Naive thymus-derived CD8-positive, alpha-beta T cell (primary cell): ENCODE measurements around the gene PRKCE. TPM values are rescaled to one million over a fixed set of nuclear protein-coding genes. Genes with fewer than 3 reads are reported as not detected.
A peak's percentile ranks its signal among the peaks of the same experiment; 100 is the strongest.
"Not testable (repeated sequence)": the region's sequence is repeated elsewhere in the genome, so short reads cannot be mapped to it uniquely, and the experiment has no call there.

Source experiments
- ATAC-seq, 2 donors: fragments of 150-1000 bp; cut with Tn5 transposase in 1 of 2; sonication (Bioruptor Pico), chemical (Tn5 transposase) in 1 of 2; 1 replicate in 1 of 2; 2 replicates in 1 of 2; pipeline ENCODE4 v1.10.0; 2021; ENCODE audit warnings: mild to moderate bottlenecking in 2 of 2, moderate library complexity in 2 of 2
- POLR2A ChIA-PET: fragments of 350-600 bp; sonication (Branson Sonifier 250); formaldehyde crosslinking; loops from one replicate; lab custom pipeline; 2021; ENCODE audit warnings: antibody characterized with exemption; lab: Charles Lee
- DNase-seq, 10 donors: peaks; one replicate each; pipeline versions ENCODE4 v3.0.0 to v3.0.0-alpha.2; 2020 to 2022
- H3K27ac Mint-ChIP-seq, 10 donors: one replicate each; pipeline ENCODE4 v1.8.0; 2020 to 2022; ENCODE audit warnings: mild to moderate bottlenecking in 10 of 10, mixed read lengths in 10 of 10, moderate library complexity in 4 of 10, inconsistent platforms in 1 of 10
- H3K27me3 Mint-ChIP-seq, 5 donors: one replicate each; pipeline ENCODE4 v1.8.0; 2021 to 2022; ENCODE audit warnings: mixed read lengths in 5 of 5
- H3K36me3 Mint-ChIP-seq, 3 donors: one replicate each; pipeline ENCODE4 v1.8.0; 2020 to 2022; ENCODE audit warnings: mixed read lengths in 3 of 3, mild to moderate bottlenecking in 2 of 3, inconsistent platforms in 1 of 3
- H3K4me1 Mint-ChIP-seq, 4 donors: one replicate each; pipeline ENCODE4 v1.8.0; 2021 to 2022; ENCODE audit warnings: mixed read lengths in 4 of 4
- H3K4me3 Mint-ChIP-seq, 10 donors: one replicate each; pipeline ENCODE4 v1.8.0; 2020 to 2022; ENCODE audit warnings: mild to moderate bottlenecking in 10 of 10, mixed read lengths in 10 of 10, moderate library complexity in 6 of 10, inconsistent platforms in 1 of 10
- H3K9me3 Mint-ChIP-seq, 9 donors: one replicate each; pipeline ENCODE4 v1.8.0; 2020 to 2022; ENCODE audit warnings: mixed read lengths in 9 of 9, mild to moderate bottlenecking in 3 of 9, inconsistent platforms in 1 of 9, moderate library complexity in 1 of 9
- polyA plus RNA-seq, 3 donors: library from polyadenylated mRNA; unstranded; fragments of 300-500 nt; fragmentation: Illumina TruSeq; gene quantifications; one replicate each; pipeline ENCODE4 v1.2.3, GENCODE V29; 2021
- total RNA-seq, 8 experiments: library from RNA in 2 of 8; stranded (reverse) in 2 of 8; gene quantifications; one replicate each; pipeline ENCODE4 v1.2.3 and lab custom pipeline; 2021 to 2026

The PRKCE gene
- total and polyA plus RNA-seq, 5 experiments from 2014 or later = 1.6 to 20.2 (median 2.7) TPM

GRCh38 chr2:45710468-45710867, 59.0 kb downstream of the PRKCE start:
- ATAC-seq (no peak), DNase-seq (no peak)
- Mint-ChIP-seq H3K9me3 (peaks cover 0 to 12% (median 2%) of the 10 kb centered on the region in 9 donors), H3K27me3 (no peaks in the 10 kb centered on the region), H3K27ac (peak overlapping the region in 1 of 10 donors; percentile 43), H3K4me3 (no peak overlapping the region), H3K36me3 (peaks cover 16 to 33% (median 23%) of the 10 kb centered on the region in 3 donors), H3K4me1 (peaks cover 9 to 19% (median 11%) of the 10 kb centered on the region in 4 donors)
- POLR2A ChIA-PET = no interaction called here

DNA sequence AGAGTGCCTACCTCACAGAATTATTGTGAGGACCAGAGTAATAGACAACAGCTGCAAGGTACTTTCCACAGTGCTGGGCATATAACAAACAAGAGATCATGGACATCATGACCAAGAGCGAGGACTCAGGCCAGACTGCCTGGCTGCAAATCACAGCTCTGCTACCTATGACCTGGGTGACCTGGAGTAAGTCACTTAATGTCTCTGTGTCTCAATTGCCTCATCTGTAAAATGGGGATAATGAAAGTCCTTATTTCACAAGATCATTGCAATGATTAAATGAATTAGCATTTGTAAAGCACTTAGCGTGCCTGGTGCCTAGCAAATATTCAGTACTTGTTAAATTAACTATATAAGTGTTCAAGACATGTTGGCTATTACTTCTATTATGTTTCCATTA, 59.7 kb downstream of the PRKCE start:
- Mint-ChIP-seq H3K9me3 (peaks cover 0 to 12% (median 2%) of the 10 kb centered on the region in 9 donors), H3K4me3 (no peak overlapping the region), H3K27me3 (no peaks in the 10 kb centered on the region), H3K4me1 (peaks cover 9 to 19% (median 11%) of the 10 kb centered on the region in 4 donors), H3K27ac (no peak overlapping the region), H3K36me3 (peaks cover 16 to 28% (median 20%) of the 10 kb centered on the region in 3 donors)
- POLR2A ChIA-PET = no interaction called here
- no peak for ATAC-seq
- DNase-seq = no peak

DNA sequence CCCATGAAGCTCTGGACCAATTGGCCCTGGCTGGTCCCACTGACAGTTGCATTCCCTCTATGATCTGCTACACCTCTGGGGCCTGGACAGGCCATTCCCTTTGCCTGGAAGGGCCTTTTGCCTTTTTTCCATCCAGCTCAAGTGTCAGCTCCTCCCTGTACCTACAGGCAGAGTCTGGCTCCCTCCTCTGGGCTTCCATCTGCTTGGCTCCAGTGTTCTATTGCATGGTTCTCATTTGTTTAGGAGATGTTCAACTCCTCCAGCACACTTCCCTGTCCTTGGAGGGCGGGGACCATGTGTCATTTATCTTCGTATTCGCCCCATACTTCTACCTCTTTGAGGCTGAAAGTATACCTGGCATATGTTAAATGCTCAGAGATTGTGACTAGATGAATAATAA, 61.1 kb downstream of the PRKCE start:
- ATAC-seq = no peak
- peaks cover 10 to 15% (median 15%) of the 10 kb centered on the region in 3 donors for H3K36me3 Mint-ChIP-seq
- no peak overlapping the region for H3K4me3 Mint-ChIP-seq
- DNase-seq = no peak
- peaks cover 0 to 10% (median 2%) of the 10 kb centered on the region in 9 donors for H3K9me3 Mint-ChIP-seq
- POLR2A ChIA-PET = no interaction called here
- H3K27ac Mint-ChIP-seq = peak overlapping the region in 1 of 10 donors; percentile 23
- no peaks in the 10 kb centered on the region for H3K27me3 Mint-ChIP-seq
- H3K4me1 Mint-ChIP-seq = peaks cover 9 to 19% (median 13%) of the 10 kb centered on the region in 4 donors

GRCh38 chr2:45713136-45713535, 61.7 kb downstream of the PRKCE start:
- Mint-ChIP-seq H3K27me3 (no peaks in the 10 kb centered on the region), H3K27ac (peak overlapping the region in 2 of 10 donors; percentile 6 to 23), H3K36me3 (peaks cover 7 to 10% (median 9%) of the 10 kb centered on the region in 3 donors), H3K9me3 (peaks cover 0 to 6% (median 0%) of the 10 kb centered on the region in 9 donors), H3K4me3 (no peak overlapping the region), H3K4me1 (peaks cover 9 to 19% (median 13%) of the 10 kb centered on the region in 4 donors)
- POLR2A ChIA-PET = no interaction called here
- ATAC-seq (no peak), DNase-seq (no peak)

GRCh38 chr2:45713591-45713990, 62.1 kb downstream of the PRKCE start:
- Mint-ChIP-seq H3K27ac (no peak overlapping the region), H3K27me3 (no peaks in the 10 kb centered on the region), H3K4me3 (no peak overlapping the region), H3K4me1 (peaks cover 9 to 19% (median 13%) of the 10 kb centered on the region in 4 donors), H3K9me3 (peaks cover 0 to 1% (median 0%) of the 10 kb centered on the region in 9 donors), H3K36me3 (peaks cover 2 to 7% (median 4%) of the 10 kb centered on the region in 3 donors)
- ATAC-seq (no peak), DNase-seq (no peak)
- POLR2A ChIA-PET = no interaction called here

GRCh38 chr2:45714679-45715078, 63.2 kb downstream of the PRKCE start:
- H3K36me3 Mint-ChIP-seq = peaks cover 0 to 2% (median 2%) of the 10 kb centered on the region in 3 donors
- no peaks in the 10 kb centered on the region for H3K27me3 Mint-ChIP-seq
- ATAC-seq (no peak), DNase-seq (no peak)
- H3K4me3 Mint-ChIP-seq = no peak overlapping the region
- H3K27ac Mint-ChIP-seq = no peak overlapping the region
- POLR2A ChIA-PET = no interaction called here
- peaks cover 9 to 25% (median 13%) of the 10 kb centered on the region in 4 donors for H3K4me1 Mint-ChIP-seq
- no peaks in the 10 kb centered on the region for H3K9me3 Mint-ChIP-seq

DNA sequence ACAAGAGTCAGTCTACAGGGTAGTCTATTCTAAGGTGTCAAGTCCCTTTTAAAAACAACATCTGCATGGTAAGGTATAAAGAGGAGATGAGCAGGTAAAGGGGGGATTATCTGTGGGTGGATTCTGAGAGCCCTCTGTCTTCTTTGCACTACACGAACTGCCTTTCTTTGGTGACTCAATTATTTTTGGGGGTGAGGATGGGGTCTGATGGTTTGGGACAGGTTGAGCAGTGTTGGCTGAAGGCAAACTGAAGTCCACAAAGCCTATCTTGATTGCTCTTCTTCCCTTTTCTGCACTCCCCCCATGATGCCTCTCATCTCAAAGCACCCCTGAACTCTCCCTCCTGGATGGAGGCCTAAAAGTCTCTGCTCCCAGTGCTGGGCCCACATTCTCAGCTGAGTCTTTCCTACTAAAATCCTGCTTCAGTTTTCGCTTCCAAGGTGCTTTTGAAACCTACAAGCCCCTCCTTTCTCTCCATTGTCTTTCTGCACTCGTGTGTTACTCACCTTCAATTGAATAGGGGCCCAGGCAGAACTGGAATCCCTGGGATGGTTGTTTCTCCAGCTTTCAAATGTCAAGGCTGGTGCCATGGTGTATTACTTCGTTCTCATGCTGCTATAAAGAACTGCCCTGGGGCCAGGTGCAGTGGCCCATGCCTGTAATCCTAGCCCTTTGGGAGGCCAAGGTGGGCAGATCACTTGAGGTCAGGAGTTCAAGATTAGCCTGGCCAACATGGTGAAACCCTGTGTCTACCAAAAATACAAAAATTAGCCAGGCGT, 64.3 kb downstream of the PRKCE start:
- H3K4me1 Mint-ChIP-seq = peaks cover 9 to 35% (median 13%) of the 10 kb centered on the region in 4 donors
- DNase-seq = no peak
- peak overlapping the region in 1 of 10 donors; percentile 9 for H3K27ac Mint-ChIP-seq
- peaks cover 0 to 2% (median 2%) of the 10 kb centered on the region in 3 donors for H3K36me3 Mint-ChIP-seq
- H3K27me3 Mint-ChIP-seq = no peaks in the 10 kb centered on the region
- H3K4me3 Mint-ChIP-seq = no peak overlapping the region
- no peaks in the 10 kb centered on the region for H3K9me3 Mint-ChIP-seq
- ATAC-seq = no peak
- POLR2A ChIA-PET = no interaction called here

DNA sequence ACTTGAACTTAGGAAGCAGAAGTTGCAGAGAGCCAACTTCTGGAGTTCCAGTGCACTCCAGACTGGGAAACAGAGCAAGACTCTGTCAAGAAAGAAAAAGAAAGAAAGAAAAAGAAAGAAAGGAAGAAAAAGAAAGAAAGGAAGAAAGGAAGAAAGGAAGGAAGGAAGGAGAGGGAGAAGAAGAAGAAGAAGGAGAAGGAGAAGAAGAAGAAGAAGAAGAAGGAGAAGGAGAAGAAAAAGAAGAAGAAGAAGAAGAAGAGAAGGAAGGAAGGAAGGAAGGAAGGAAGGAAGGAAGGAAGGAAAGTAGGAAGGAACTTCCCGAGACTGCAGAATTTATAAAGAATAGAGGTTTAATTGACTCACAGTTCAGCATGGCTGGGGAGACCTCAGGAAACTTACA, 65.0 kb downstream of the PRKCE start:
- H3K27me3 Mint-ChIP-seq, ATAC-seq, POLR2A ChIA-PET, H3K27ac Mint-ChIP-seq, H3K4me3 Mint-ChIP-seq, DNase-seq, H3K36me3 Mint-ChIP-seq, H3K9me3 Mint-ChIP-seq: not testable (repeated sequence)
- H3K4me1 Mint-ChIP-seq = peaks cover 9 to 41% (median 13%) of the 10 kb centered on the region in 4 donors

DNA sequence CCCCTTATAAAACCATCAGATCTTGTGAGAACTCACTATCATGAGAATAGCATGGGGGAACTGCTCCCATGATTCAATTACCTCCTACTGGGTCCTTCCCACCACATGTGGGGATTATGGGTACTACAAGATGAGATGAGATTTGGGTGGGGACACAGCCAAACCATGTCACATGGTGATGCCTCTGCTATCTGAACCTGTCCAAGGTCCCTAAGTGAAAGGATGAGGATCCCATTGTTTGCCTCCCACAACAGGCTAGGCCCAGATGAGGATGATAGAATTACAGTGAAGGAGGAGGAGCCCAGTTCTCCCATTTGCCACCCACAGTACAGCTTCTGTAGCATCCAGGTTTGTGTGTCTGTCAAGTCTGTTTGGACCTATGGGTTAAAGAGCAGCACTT, 65.4 kb downstream of the PRKCE start:
- H3K9me3 Mint-ChIP-seq = no peaks in the 10 kb centered on the region
- POLR2A ChIA-PET = no interaction called here
- H3K27me3 Mint-ChIP-seq = no peaks in the 10 kb centered on the region
- H3K4me1 Mint-ChIP-seq = peaks cover 9 to 44% (median 13%) of the 10 kb centered on the region in 4 donors
- ATAC-seq (no peak), DNase-seq (no peak)
- H3K27ac Mint-ChIP-seq = no peak overlapping the region
- peaks cover 0 to 2% (median 2%) of the 10 kb centered on the region in 3 donors for H3K36me3 Mint-ChIP-seq
- no peak overlapping the region for H3K4me3 Mint-ChIP-seq

DNA sequence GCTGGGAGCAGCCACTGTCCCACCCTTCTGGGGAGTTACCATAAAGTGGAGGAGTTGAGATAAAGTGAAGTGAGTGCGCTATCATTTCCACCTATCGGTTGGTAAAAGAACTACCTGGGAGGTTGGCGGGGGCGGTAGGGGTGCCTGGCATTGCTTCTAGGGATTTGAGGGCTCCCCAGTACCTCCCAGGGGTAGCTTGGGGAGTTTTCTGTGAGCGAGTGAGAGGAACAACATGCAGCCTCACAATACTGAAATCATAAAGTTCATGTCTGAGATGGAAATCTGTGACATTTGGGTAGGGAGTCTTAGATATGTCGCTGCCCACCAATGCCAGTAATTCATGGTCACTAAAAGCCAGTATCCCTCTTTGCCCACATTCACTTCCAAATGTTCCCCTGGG, 68.7 kb downstream of the PRKCE start:
- ATAC-seq (no peak), DNase-seq (no peak)
- H3K9me3 Mint-ChIP-seq = no peaks in the 10 kb centered on the region
- no peak overlapping the region for H3K27ac Mint-ChIP-seq
- no peaks in the 10 kb centered on the region for H3K36me3 Mint-ChIP-seq
- peaks cover 5 to 55% (median 12%) of the 10 kb centered on the region in 4 donors for H3K4me1 Mint-ChIP-seq
- POLR2A ChIA-PET = no interaction called here
- H3K27me3 Mint-ChIP-seq = no peaks in the 10 kb centered on the region
- no peak overlapping the region for H3K4me3 Mint-ChIP-seq

DNA sequence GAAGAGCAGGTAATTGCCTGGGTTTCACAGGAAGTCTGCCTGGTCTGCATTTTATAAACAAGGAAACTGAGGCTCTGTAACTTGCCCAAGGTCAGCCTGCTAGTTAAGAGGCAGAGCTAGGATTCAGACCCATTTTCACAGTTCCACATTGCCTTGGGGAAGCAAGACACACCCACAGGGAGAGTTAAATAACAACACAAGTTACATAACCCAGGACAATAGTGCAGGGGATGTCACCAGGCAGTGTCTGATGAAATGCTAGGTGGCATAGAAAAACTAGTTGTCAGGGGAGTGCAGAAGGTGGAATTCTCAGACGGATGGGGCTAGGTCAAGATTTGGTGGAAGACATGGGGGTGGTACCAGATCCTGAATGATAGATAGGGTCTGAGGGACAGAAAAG, 69.7 kb downstream of the PRKCE start:
- H3K4me3 Mint-ChIP-seq = no peak overlapping the region
- POLR2A ChIA-PET = no interaction called here
- H3K27me3 Mint-ChIP-seq = no peaks in the 10 kb centered on the region
- H3K27ac Mint-ChIP-seq = peak overlapping the region in 1 of 10 donors; percentile 85
- DNase-seq (no peak), ATAC-seq (no peak)
- H3K4me1 Mint-ChIP-seq = peaks cover 7 to 61% (median 12%) of the 10 kb centered on the region in 4 donors
- peaks cover 0 to 3% (median 0%) of the 10 kb centered on the region in 3 donors for H3K36me3 Mint-ChIP-seq
- H3K9me3 Mint-ChIP-seq = no peaks in the 10 kb centered on the region

DNA sequence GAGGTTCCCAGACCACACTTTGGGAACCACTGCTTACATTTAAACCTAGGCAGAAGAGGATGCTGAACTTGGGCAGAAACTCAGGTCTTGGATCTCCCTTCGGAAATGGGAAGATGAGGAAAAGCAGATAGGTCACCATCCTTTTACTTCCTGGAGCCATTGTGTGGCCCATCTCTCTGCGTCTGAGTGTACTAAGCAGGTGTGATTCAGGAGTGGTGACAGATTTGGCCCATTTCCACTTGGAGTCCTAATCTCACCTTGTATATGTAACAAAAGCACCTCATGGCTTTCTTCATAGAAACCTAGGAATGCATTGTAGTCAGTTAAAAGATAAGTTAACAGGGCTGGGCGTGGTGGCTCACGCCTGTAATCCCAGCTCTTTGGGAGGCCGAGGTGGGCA, 71.0 kb downstream of the PRKCE start:
- DNase-seq (no peak), ATAC-seq (no peak)
- Mint-ChIP-seq H3K9me3 (no peaks in the 10 kb centered on the region), H3K36me3 (peaks cover 0 to 3% (median 0%) of the 10 kb centered on the region in 3 donors), H3K4me1 (peaks cover 6 to 69% (median 12%) of the 10 kb centered on the region in 4 donors), H3K27ac (no peak overlapping the region), H3K4me3 (no peak overlapping the region), H3K27me3 (no peaks in the 10 kb centered on the region)
- POLR2A ChIA-PET = no interaction called here

- POLR2A ChIA-PET = no interaction called here
- H3K4me3 Mint-ChIP-seq = no peak overlapping the region
- peaks cover 0 to 3% (median 0%) of the 10 kb centered on the region in 3 donors for H3K36me3 Mint-ChIP-seq
- H3K27ac Mint-ChIP-seq = peak overlapping the region in 2 of 10 donors; percentile 52 to 80
- DNase-seq (no peak), ATAC-seq (no peak)
- peaks cover 6 to 80% (median 12%) of the 10 kb centered on the region in 4 donors for H3K4me1 Mint-ChIP-seq
- no peaks in the 10 kb centered on the region for H3K27me3 Mint-ChIP-seq
- no peaks in the 10 kb centered on the region for H3K9me3 Mint-ChIP-seq
Observed at GRCh38 chr2:45723857-45724256, 72.4 kb downstream of the PRKCE start.
